SK-N-SH treated with all-trans-retinoic acid at 6 μM for 48 hours (cell line): ENCODE data around the gene GPR119.

Source experiments
- ARNTL ChIP-seq: fragments of 450-650 bp; formaldehyde crosslinking; IDR thresholded peaks from 2 replicates; pipeline ENCODE4 v1.5.0; 2020; ENCODE audit warnings: low read depth, mild to moderate bottlenecking, moderate library complexity, borderline replicate concordance
- BACH2 ChIP-seq: fragments of 250-450 bp; sonication (Bioruptor Pico); IDR thresholded peaks from 2 replicates; pipeline ENCODE4 v1.9.0; 2021; ENCODE audit warnings: mild to moderate bottlenecking, borderline replicate concordance
- CREB5 ChIP-seq: fragments of 250-450 bp; sonication (Bioruptor Pico); IDR thresholded peaks from 2 replicates; pipeline ENCODE4 v1.5.1; 2020; ENCODE audit warnings: low read depth, mild to moderate bottlenecking, moderate library complexity
- OSR1 ChIP-seq: fragments of 250-450 bp; sonication (Bioruptor Pico); IDR thresholded peaks from 2 replicates; pipeline ENCODE4 v1.8.0; 2022; ENCODE audit warnings: moderate library complexity, mild to moderate bottlenecking, inconsistent platforms
- RARB ChIP-seq: fragments of 250-450 bp; sonication (Bioruptor Pico); IDR thresholded peaks from 2 replicates; pipeline ENCODE4 v1.8.0; 2021; ENCODE audit warnings: mild to moderate bottlenecking, moderate library complexity
- TCF4 ChIP-seq: fragments of 250-450 bp; sonication (Bioruptor Pico); IDR thresholded peaks from 2 replicates; pipeline ENCODE4 v1.8.0; 2021; ENCODE audit warnings: mild to moderate bottlenecking, moderate library complexity, borderline replicate concordance
- ZC3H10 ChIP-seq: fragments of 250-450 bp; sonication (Bioruptor Pico); IDR thresholded peaks from 2 replicates; pipeline ENCODE4 v1.5.1; 2021; ENCODE audit warnings: mild to moderate bottlenecking, moderate library complexity
- ZFP30 ChIP-seq: fragments of 450-650 bp; formaldehyde crosslinking; IDR thresholded peaks from 2 replicates; pipeline ENCODE4 v1.5.0; 2022; ENCODE audit warnings: mild to moderate bottlenecking, moderate library complexity
- ZNF70 ChIP-seq: fragments of 450-650 bp; formaldehyde crosslinking; IDR thresholded peaks from 2 replicates; pipeline ENCODE4 v1.5.0; 2020; ENCODE audit warnings: mild to moderate bottlenecking, moderate library complexity

DNA sequence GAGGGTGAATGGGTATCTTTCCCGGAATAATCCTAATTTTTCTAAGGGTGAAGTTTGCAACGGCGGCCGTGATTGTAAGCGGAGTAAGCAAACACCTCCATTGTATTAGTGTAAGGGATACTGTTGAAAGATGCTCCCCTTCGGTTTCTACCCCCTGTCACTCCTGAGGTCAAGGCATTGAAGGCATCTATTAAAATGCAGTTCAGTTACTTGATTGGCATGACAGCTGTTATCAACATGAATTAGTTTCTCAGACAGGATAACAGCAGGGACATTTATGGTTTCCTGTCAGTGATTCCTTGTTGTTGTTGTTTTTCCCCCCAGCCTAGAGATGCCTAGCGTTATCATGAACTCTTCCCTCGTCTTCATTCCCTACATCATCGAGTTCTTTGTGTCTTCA, 45.2 kb downstream of the GPR119 start:
- no peak for TF ChIP-seq ARNTL (CRISPR knock-in tag)
- no peak for TF ChIP-seq ZC3H10 (CRISPR knock-in tag)
- TF ChIP-seq CREB5 (CRISPR knock-in tag), result no peak
- TF ChIP-seq BACH2 (CRISPR knock-in tag), result no peak
- TF ChIP-seq ZNF70, result no peak
- no peak for TF ChIP-seq ZFP30 (CRISPR knock-in tag)
- no peak for TF ChIP-seq RARB
- TF ChIP-seq TCF4 (CRISPR knock-in tag), result no peak
- TF ChIP-seq OSR1 (CRISPR knock-in tag), result no peak
